PC-3 (cell line): Measurements from ENCODE around the gene CNPY2. TPM values are rescaled to one million over a fixed set of nuclear protein-coding genes. Genes with fewer than 3 reads are reported as not detected.
"Not testable (repeated sequence)": the region's sequence is repeated elsewhere in the genome, so short reads cannot be mapped to it uniquely, and the experiment has no call there.

ENCODE experiments used
- ATAC-seq: fragments of 200-7000 bp; cut with Tn5 transposase; 2 replicates; pipeline ENCODE4 v1.9.1; 2020; ENCODE audit warnings: mild to moderate bottlenecking, moderate library complexity
- BruUV-seq: library from RNA; stranded (reverse); fragments of 400-500 nt; replicated peaks from 2 replicates; lab custom pipeline; 2021; lab: Mats Ljungman, UMichigan
- CTCF ChIA-PET: fragments of 300-600 bp; sonication (Branson Sonifier 250); formaldehyde crosslinking; loops from one replicate; lab custom pipeline; 2022; ENCODE audit warnings: antibody characterized with exemption; lab: Charles Lee
- POLR2A ChIA-PET: fragments of 300-600 bp; sonication (Branson Sonifier 250); formaldehyde crosslinking; loops from one replicate; lab custom pipeline; 2022; ENCODE audit warnings: antibody characterized with exemption; ENCODE audit not compliant: unreplicated experiment; lab: Charles Lee
- DNase-seq: peaks from one replicate; pipeline ENCODE4 v3.0.0-alpha.2; 2015
- H2AFZ ChIP-seq: fragments of 300-600 bp; sonication (generic); 2 replicates; pipeline ENCODE4 v1.6.0; 2016; ENCODE audit warnings: antibody characterized with exemption, low read length
- H3F3A ChIP-seq: fragments of 300-600 bp; sonication (generic); one replicate; pipeline ENCODE4 v1.6.0; 2017; ENCODE audit warnings: antibody characterized with exemption, low read length, control low read depth, mild to moderate bottlenecking; ENCODE audit not compliant: unreplicated experiment
- H3K27ac ChIP-seq: fragments of 300-600 bp; sonication (generic); 2 replicates; pipeline ENCODE4 v1.5.1; 2016; ENCODE audit warnings: mild to moderate bottlenecking, low read length
- H3K27me3 ChIP-seq: fragments of 300-600 bp; sonication (generic); 2 replicates; pipeline ENCODE4 v1.6.1; 2016; ENCODE audit warnings: low read length, mixed read lengths
- H3K36me3 ChIP-seq: fragments of 300-600 bp; sonication (generic); 2 replicates; pipeline ENCODE4 v1.6.1; 2016; ENCODE audit warnings: low read depth, mixed run types, low read length, mixed read lengths
- H3K4me1 ChIP-seq: fragments of 300-600 bp; sonication (generic); 2 replicates; pipeline ENCODE4 v1.5.1; 2016; ENCODE audit warnings: low read length; ENCODE audit not compliant: insufficient read depth
- H3K4me2 ChIP-seq: fragments of 300-600 bp; sonication (generic); 2 replicates; pipeline ENCODE4 v1.6.0; 2016; ENCODE audit warnings: low read length
- H3K4me3 ChIP-seq: fragments of 300-600 bp; sonication (generic); 2 replicates; pipeline ENCODE4 v1.5.1; 2016; ENCODE audit warnings: mild to moderate bottlenecking, low read length, mixed read lengths
- H3K79me2 ChIP-seq: fragments of 300-600 bp; sonication (generic); 2 replicates; pipeline ENCODE4 v1.6.1; 2017; ENCODE audit warnings: low read length, mixed read lengths
- H3K9ac ChIP-seq: fragments of 300-600 bp; sonication (generic); 2 replicates; pipeline ENCODE4 v1.6.0; 2016; ENCODE audit warnings: mild to moderate bottlenecking, low read length
- H3K9me2 ChIP-seq: fragments of 300-600 bp; sonication (generic); replicated peaks from 2 replicates; pipeline ENCODE4 v1.6.1; 2016; ENCODE audit warnings: mixed run types, low read length, mixed read lengths
- H3K9me3 ChIP-seq: fragments of 300-600 bp; sonication (generic); 2 replicates; pipeline ENCODE4 v1.6.1; 2016; ENCODE audit warnings: low read length, mixed read lengths
- H4K20me1 ChIP-seq: fragments of 300-600 bp; sonication (generic); 2 replicates; pipeline ENCODE4 v1.6.1; 2016; ENCODE audit warnings: low read length, mixed read lengths
- EZH2 ChIP-seq: fragments of 300-600 bp; sonication (generic); IDR thresholded peaks from one replicate; pipeline ENCODE4 v1.6.1; 2017; ENCODE audit warnings: antibody characterized with exemption, mild to moderate bottlenecking, low read length; ENCODE audit not compliant: unreplicated experiment
- EZH2phosphoT487 ChIP-seq: fragments of 300-600 bp; sonication (generic); IDR thresholded peaks from 2 replicates; pipeline ENCODE4 v1.6.1; 2018; ENCODE audit warnings: mild to moderate bottlenecking, antibody characterized with exemption, low read length, borderline replicate concordance
- intact Hi-C: fragments of 100-400 bp; cut with micrococcal nuclease; formaldehyde crosslinking; loops from 2 replicates; pipeline ENCODE4 v1.9.0; 2023
- total RNA-seq: library from RNA; depleted of rRNA; stranded (reverse); fragments of >200 nt; gene quantifications from 2 replicates; pipeline ENCODE4 v1.2.3, GENCODE V29; 2014
- TF ChIP-seq, protein P1 (sequence below): fragments of 300-600 bp; sonication (generic); conservative IDR thresholded peaks from 2 replicates; pipeline ENCODE4 v1.5.1; 2017; ENCODE audit warnings: antibody characterized with exemption, low read depth, mild to moderate bottlenecking, low read length

CNPY2 gene
- total RNA-seq, 1 experiment from 2014 or later = 109 TPM

GRCh38 chr12:56267443-56268071, 48.2 kb downstream of the CNPY2 start:
- peak overlapping the region; percentile 93 for H3K4me3 ChIP-seq
- no peaks in the 10 kb centered on the region for H3K9me3 ChIP-seq
- no TSS peak for BruUV-seq
- CTCF ChIA-PET = interaction anchor here (0.5 to 1.6 kb wide), 2 partner anchors 9 to 860 kb away, joined by 3 to 11 read pairs; partner anchors contain the start of gene ANKRD52
- peak overlapping the region; percentile 96 for H3K4me2 ChIP-seq
- H3K9ac ChIP-seq = peak overlapping the region; percentile 74; the same call in 1 of the 2 replicates
- peaks cover 14% of the 10 kb centered on the region; the same call in 1 of the 2 replicates for H3K36me3 ChIP-seq
- ATAC-seq (no peak; the same call in 1 of the 2 replicates), DNase-seq (no peak)
- no peaks in the 10 kb centered on the region for H3K4me1 ChIP-seq
- intact Hi-C loops = loop anchor here (5.0 kb wide), 1 partner anchor 45 kb away; the partner anchor contains the start of genes NABP2 and RNF41
- no peak overlapping the region for H3K27ac ChIP-seq
- H3K79me2 ChIP-seq = no peaks in the 10 kb centered on the region
- POLR2A ChIA-PET = no interaction called here
- H3F3A ChIP-seq = no peaks in the 10 kb centered on the region
- H2AFZ ChIP-seq = peak overlapping the region; percentile 96
- no peaks in the 10 kb centered on the region for H3K27me3 ChIP-seq
- no peaks in the 10 kb centered on the region for H3K9me2 ChIP-seq
- TF ChIP-seq, protein P1, sequence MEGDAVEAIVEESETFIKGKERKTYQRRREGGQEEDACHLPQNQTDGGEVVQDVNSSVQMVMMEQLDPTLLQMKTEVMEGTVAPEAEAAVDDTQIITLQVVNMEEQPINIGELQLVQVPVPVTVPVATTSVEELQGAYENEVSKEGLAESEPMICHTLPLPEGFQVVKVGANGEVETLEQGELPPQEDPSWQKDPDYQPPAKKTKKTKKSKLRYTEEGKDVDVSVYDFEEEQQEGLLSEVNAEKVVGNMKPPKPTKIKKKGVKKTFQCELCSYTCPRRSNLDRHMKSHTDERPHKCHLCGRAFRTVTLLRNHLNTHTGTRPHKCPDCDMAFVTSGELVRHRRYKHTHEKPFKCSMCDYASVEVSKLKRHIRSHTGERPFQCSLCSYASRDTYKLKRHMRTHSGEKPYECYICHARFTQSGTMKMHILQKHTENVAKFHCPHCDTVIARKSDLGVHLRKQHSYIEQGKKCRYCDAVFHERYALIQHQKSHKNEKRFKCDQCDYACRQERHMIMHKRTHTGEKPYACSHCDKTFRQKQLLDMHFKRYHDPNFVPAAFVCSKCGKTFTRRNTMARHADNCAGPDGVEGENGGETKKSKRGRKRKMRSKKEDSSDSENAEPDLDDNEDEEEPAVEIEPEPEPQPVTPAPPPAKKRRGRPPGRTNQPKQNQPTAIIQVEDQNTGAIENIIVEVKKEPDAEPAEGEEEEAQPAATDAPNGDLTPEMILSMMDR = no peak
- TF ChIP-seq EZH2 (no peak), EZH2phosphoT487 (no peak)
- no peaks in the 10 kb centered on the region for H4K20me1 ChIP-seq

DNA sequence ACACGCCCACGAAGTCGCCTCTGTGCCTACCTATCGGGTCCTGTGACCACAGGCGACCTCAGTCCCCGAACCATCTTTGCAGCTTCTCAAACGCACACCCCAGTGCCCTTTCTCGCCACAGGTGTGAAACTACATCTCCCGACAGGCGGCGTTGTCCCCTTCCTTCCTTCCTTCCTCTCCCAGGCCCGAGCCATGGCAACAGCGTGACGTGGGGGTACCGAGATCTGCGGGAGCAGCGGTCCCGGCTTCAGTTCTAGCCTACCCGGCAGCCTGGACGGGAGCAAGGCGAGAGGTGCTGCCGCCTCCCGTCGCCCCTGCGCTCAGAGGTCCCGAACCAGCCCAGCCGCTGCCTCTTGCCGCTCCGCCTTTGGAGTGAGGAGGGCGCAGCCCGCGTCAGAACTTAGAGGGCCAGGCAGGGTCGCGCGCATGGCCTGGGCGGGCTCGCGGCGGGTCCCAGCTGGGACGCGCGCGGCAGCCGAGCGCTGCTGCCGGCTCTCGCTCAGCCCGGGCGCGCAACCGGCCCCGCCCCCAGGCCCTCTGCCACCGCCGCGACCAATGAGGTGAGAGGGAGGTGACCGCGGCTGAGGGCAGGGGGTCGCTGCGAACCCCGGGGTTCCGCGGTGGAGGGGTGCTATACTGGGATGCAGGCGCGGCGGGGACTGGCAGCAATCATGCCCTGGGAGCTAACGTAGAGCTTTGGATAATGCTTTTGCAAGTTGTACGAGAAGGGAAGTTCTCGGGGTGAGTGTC, 48.9 kb downstream of the CNPY2 start, which contains the start of gene COQ10A:
Gene COQ10A (plus strand): TSS at position 250 of the 750 bp plus-strand sequence. CDS start 177 bp downstream, at position 427.
- POLR2A ChIA-PET = no interaction called here
- H4K20me1 ChIP-seq = no peaks in the 10 kb centered on the region
- peaks cover 14% of the 10 kb centered on the region; the same call in 1 of the 2 replicates for H3K36me3 ChIP-seq
- H3K4me3 ChIP-seq = peak within 1 kb of the TSS; percentile 93
- H3K9me3 ChIP-seq = no peaks in the 10 kb centered on the region
- peak within 1 kb of the TSS; percentile 96 for H2AFZ ChIP-seq
- H3K79me2 ChIP-seq = no peaks in the 10 kb centered on the region
- H3K4me2 ChIP-seq = peak within 1 kb of the TSS; percentile 96
- ATAC-seq = peak; percentile 92
- H3K9ac ChIP-seq = peak within 1 kb of the TSS; percentile 74
- DNase-seq = peak; percentile 88
- H3K27me3 ChIP-seq = no peaks in the 10 kb centered on the region
- H3K27ac ChIP-seq = peak within 1 kb of the TSS; percentile 60
- H3F3A ChIP-seq = no peaks in the 10 kb centered on the region
- CTCF ChIA-PET = interaction anchor here (1.6 kb wide), 1 partner anchor 9 kb away, joined by 11 read pairs; the partner anchor contains the start of gene ANKRD52
- BruUV-seq = TSS peak; percentile 38
- peaks cover 3% of the 10 kb centered on the region for H3K4me1 ChIP-seq
- H3K9me2 ChIP-seq = no peaks in the 10 kb centered on the region
- intact Hi-C loops = loop anchor here (5.0 kb wide), 1 partner anchor 45 kb away; the partner anchor contains the start of genes NABP2 and RNF41
- TF ChIP-seq, protein P1 = peak; percentile 69
- no peak for TF ChIP-seq EZH2
- no peak for TF ChIP-seq EZH2phosphoT487

GRCh38 chr12:56266068-56266692, 49.6 kb downstream of the CNPY2 start:
- H3K9me2 ChIP-seq, H3K36me3 ChIP-seq, ATAC-seq, H3K27ac ChIP-seq, H3K4me1 ChIP-seq, H3K9me3 ChIP-seq, H4K20me1 ChIP-seq, H3K79me2 ChIP-seq, POLR2A ChIA-PET, DNase-seq, H3F3A ChIP-seq, H3K27me3 ChIP-seq, BruUV-seq: not testable (repeated sequence)
- peak overlapping the region; percentile 96 for H2AFZ ChIP-seq
- intact Hi-C loops = loop anchor here (5.0 kb wide), 1 partner anchor 44 kb away; the partner anchor contains the start of genes NABP2 and RNF41
- CTCF ChIA-PET = interaction anchor here (1.6 kb wide), 1 partner anchor 8 kb away, joined by 11 read pairs; the partner anchor contains the start of gene ANKRD52
- H3K9ac ChIP-seq = peak overlapping the region; percentile 74
- H3K4me3 ChIP-seq = peak overlapping the region; percentile 93
- H3K4me2 ChIP-seq = peak overlapping the region; percentile 96

GRCh38 chr12:56262955-56263354, 52.8 kb downstream of the CNPY2 start:
- peaks cover 18% of the 10 kb centered on the region for H3K4me1 ChIP-seq
- BruUV-seq, H3K36me3 ChIP-seq, H2AFZ ChIP-seq, POLR2A ChIA-PET, H3K27me3 ChIP-seq, H3K9me3 ChIP-seq, intact Hi-C loops, H4K20me1 ChIP-seq, H3K27ac ChIP-seq, ATAC-seq, H3K9ac ChIP-seq, H3K79me2 ChIP-seq, H3K4me2 ChIP-seq, DNase-seq, H3K4me3 ChIP-seq, CTCF ChIA-PET, H3K9me2 ChIP-seq, H3F3A ChIP-seq: not testable (repeated sequence)
